Esophagus muscularis mucosa (tissue), 4 donors: Measurements from ENCODE around the gene STPG2.

ENCODE experiments used
- CTCF ChIP-seq, 3 experiments: fragments of 200-600 bp in 2 of 3; fragments of 450-650 bp in 1 of 3; sonication (generic) in 2 of 3; IDR thresholded peaks; one replicate each; pipeline ENCODE4 v1.5.1; 2017 to 2019; ENCODE audit warnings: antibody characterized with exemption in 3 of 3, mild to moderate bottlenecking in 2 of 3, moderate library complexity in 1 of 3
- EP300 ChIP-seq: sonication (generic); formaldehyde crosslinking; IDR thresholded peaks from one replicate; pipeline ENCODE4 v1.6.1; 2017; ENCODE audit warnings: antibody characterized with exemption
- POLR2A ChIP-seq: fragments of 450-650 bp; IDR thresholded peaks from one replicate; pipeline ENCODE4 v1.6.1; 2017; ENCODE audit warnings: antibody characterized with exemption, moderate library complexity, mild to moderate bottlenecking, low read depth

GRCh38 chr4:98181809-98182208 is 38.5 kb upstream of the STPG2 start:
- no peak for TF ChIP-seq POLR2A
- no peak for TF ChIP-seq CTCF (IDR thresholded peaks at IDR 0.05)
- no peak for TF ChIP-seq EP300
